Measurements from ENCODE around the gene LGSN. TPM values are rescaled to one million over a fixed set of nuclear protein-coding genes. Genes with fewer than 3 reads are reported as not detected.
"Not testable (repeated sequence)": the region's sequence is repeated elsewhere in the genome, so short reads cannot be mapped to it uniquely, and the experiment has no call there.

The LGSN gene
- total RNA-seq: not detected in 2 replicates

- DNase-seq: no peak
These were observed at the start of gene LGSN for GRCh38 chr6:63319939-63320338. Gene LGSN (minus strand): TSS chr6:63319983. CDS start chr6:63319943, 40 bp downstream.

- DNase-seq: no peak
These were observed 48.6 kb upstream of the LGSN start for GRCh38 chr6:63368347-63368746.

- not testable (repeated sequence) for DNase-seq
These were observed 42.8 kb upstream of the LGSN start for GRCh38 chr6:63362500-63363120.

GRCh38 chr6:63357384-63357783 is 37.6 kb upstream of the LGSN start:
- not testable (repeated sequence) for DNase-seq

- DNase-seq: no peak
These were observed 35.8 kb upstream of the LGSN start for GRCh38 chr6:63355632-63356031.

- DNase-seq: no peak
These were observed 33.5 kb upstream of the LGSN start for GRCh38 chr6:63353286-63353630.

- peak; percentile 19 for DNase-seq
These were observed 32.9 kb upstream of the LGSN start for GRCh38 chr6:63352544-63353285.

- DNase-seq: peak; percentile 33
These were observed 32.3 kb upstream of the LGSN start for GRCh38 chr6:63352069-63352543.

- peak; percentile 15 for DNase-seq
These were observed 29.6 kb upstream of the LGSN start for GRCh38 chr6:63349401-63349800.

- no peak for DNase-seq
These were observed 29.1 kb upstream of the LGSN start for GRCh38 chr6:63348836-63349235.

GRCh38 chr6:63347599-63347998 is 27.8 kb upstream of the LGSN start:
- peak; percentile 46 for DNase-seq

GRCh38 chr6:63346217-63346835 is 26.5 kb upstream of the LGSN start:
- DNase-seq: no peak

GRCh38 chr6:63340351-63340750 is 20.6 kb upstream of the LGSN start:
- DNase-seq: no peak

GRCh38 chr6:63334652-63335051 is 14.9 kb upstream of the LGSN start:
- DNase-seq: not testable (repeated sequence)

- no peak for DNase-seq
These were observed 13.7 kb upstream of the LGSN start for GRCh38 chr6:63333440-63333839.

GRCh38 chr6:63326630-63327029 is 6.8 kb upstream of the LGSN start:
- not testable (repeated sequence) for DNase-seq

GRCh38 chr6:63322981-63323380 is 3.2 kb upstream of the LGSN start:
- no peak for DNase-seq

GRCh38 chr6:63321821-63322220 is 2.0 kb upstream of the LGSN start:
- DNase-seq: no peak

- DNase-seq: no peak
These were observed 2.1 kb downstream of the LGSN start for GRCh38 chr6:63317641-63318040.

GRCh38 chr6:63316113-63316512 is 3.7 kb downstream of the LGSN start:
- no peak for DNase-seq

GRCh38 chr6:63313111-63313510 is 6.7 kb downstream of the LGSN start:
- no peak for DNase-seq

- peak; percentile 60 for DNase-seq
These were observed 12.1 kb downstream of the LGSN start for GRCh38 chr6:63307581-63308246.

GRCh38 chr6:63306420-63306819 is 13.4 kb downstream of the LGSN start:
- DNase-seq: no peak
